Activated CD8-positive, alpha-beta memory T cell treated with anti-CD3 and anti-CD28 coated beads for 24 hours (primary cell): Measurements from ENCODE around the gene CCDC88C.

Experiments
- DNase-seq: peaks from one replicate; pipeline ENCODE4 v3.0.0-alpha.2; 2020

Gene CCDC88C

GRCh38 chr14:91363776-91364523, 53.7 kb downstream of the CCDC88C start:
- no peak for DNase-seq

- no peak for DNase-seq
These were observed 56.3 kb downstream of the CCDC88C start for GRCh38 chr14:91361233-91361811.

GRCh38 chr14:91360490-91361232, 57.0 kb downstream of the CCDC88C start:
- DNase-seq = no peak

- DNase-seq = no peak
These were observed 58.9 kb downstream of the CCDC88C start for GRCh38 chr14:91358654-91359220.

GRCh38 chr14:91358025-91358319, 59.6 kb downstream of the CCDC88C start:
- no peak for DNase-seq

GRCh38 chr14:91357272-91358024, 60.2 kb downstream of the CCDC88C start:
- DNase-seq = no peak

GRCh38 chr14:91356181-91356763, 61.3 kb downstream of the CCDC88C start:
- no peak for DNase-seq

- peak; percentile 82 for DNase-seq
These were observed 62.5 kb downstream of the CCDC88C start for GRCh38 chr14:91354979-91355685.

GRCh38 chr14:91354221-91354916, 63.3 kb downstream of the CCDC88C start:
- DNase-seq = no peak

- DNase-seq = no peak
These were observed 64.6 kb downstream of the CCDC88C start for GRCh38 chr14:91352728-91353692.

- no peak for DNase-seq
These were observed 65.6 kb downstream of the CCDC88C start for GRCh38 chr14:91352053-91352452.

- no peak for DNase-seq
These were observed 66.1 kb downstream of the CCDC88C start for GRCh38 chr14:91351512-91351862.

GRCh38 chr14:91350813-91351511, 66.7 kb downstream of the CCDC88C start:
- DNase-seq = peak; percentile 79

- DNase-seq = no peak
These were observed 67.2 kb downstream of the CCDC88C start for GRCh38 chr14:91350483-91350812.

GRCh38 chr14:91349481-91350074, 68.0 kb downstream of the CCDC88C start:
- DNase-seq = peak; percentile 82

- DNase-seq = no peak
These were observed 68.7 kb downstream of the CCDC88C start for GRCh38 chr14:91348845-91349465.

GRCh38 chr14:91346838-91347173, 70.8 kb downstream of the CCDC88C start:
- DNase-seq = no peak

GRCh38 chr14:91344096-91344495, 73.5 kb downstream of the CCDC88C start:
- DNase-seq = no peak

GRCh38 chr14:91343051-91343450, 74.6 kb downstream of the CCDC88C start:
- no peak for DNase-seq
